ENCODE measurements around the gene ARSD. TPM values are rescaled to one million over a fixed set of nuclear protein-coding genes. Genes with fewer than 3 reads are reported as not detected.
A peak's percentile ranks its signal among the peaks of the same experiment; 100 is the strongest.

Gene ARSD
- total and polyA plus RNA-seq, 4 donors: 10.8 to 55.4 (median 34.1) TPM

DNA sequence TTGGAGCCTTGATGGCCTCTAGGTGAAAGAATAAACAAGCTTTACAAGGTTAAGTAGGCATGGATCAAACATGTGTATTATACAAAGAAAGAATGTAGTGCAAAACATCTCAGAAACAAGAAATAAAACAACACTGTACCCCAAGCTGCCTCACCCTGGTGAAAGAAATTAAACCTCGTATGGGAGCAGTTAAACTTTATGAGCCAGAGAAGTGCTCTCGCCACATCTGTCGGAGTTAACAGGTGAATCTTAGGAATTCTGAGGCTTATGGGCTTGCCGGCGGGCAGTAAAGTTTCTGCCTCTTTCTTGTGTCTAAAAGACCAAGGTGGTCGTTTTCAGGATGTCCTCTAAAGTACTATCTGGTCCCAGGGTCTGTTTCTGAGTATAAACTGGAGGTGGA is 43.3 kb upstream of the ARSD start:
- H3K9ac ChIP-seq (ENCODE audit: insufficient read depth in 1 of 2, low read length in 2 of 2): no peak overlapping the region
- 88 to 93% methylated on average over 6 of the region's 6 CpGs for WGBS, 2 donors
- no peaks in the 10 kb centered on the region for H3K36me3 ChIP-seq (ENCODE audit: control insufficient read depth in 4 of 4, insufficient read depth in 4 of 4, low read length in 4 of 4)
- H3K9me3 ChIP-seq (ENCODE audit: control insufficient read depth in 4 of 4, insufficient read depth in 3 of 4, low read length in 3 of 4): peaks cover 0 to 5% (median 0%) of the 10 kb centered on the region in 4 donors
- ATAC-seq (ENCODE audit: insufficient read depth, low FRiP score) (no peak), DNase-seq (no peak)
- TF ChIP-seq, protein P1, sequence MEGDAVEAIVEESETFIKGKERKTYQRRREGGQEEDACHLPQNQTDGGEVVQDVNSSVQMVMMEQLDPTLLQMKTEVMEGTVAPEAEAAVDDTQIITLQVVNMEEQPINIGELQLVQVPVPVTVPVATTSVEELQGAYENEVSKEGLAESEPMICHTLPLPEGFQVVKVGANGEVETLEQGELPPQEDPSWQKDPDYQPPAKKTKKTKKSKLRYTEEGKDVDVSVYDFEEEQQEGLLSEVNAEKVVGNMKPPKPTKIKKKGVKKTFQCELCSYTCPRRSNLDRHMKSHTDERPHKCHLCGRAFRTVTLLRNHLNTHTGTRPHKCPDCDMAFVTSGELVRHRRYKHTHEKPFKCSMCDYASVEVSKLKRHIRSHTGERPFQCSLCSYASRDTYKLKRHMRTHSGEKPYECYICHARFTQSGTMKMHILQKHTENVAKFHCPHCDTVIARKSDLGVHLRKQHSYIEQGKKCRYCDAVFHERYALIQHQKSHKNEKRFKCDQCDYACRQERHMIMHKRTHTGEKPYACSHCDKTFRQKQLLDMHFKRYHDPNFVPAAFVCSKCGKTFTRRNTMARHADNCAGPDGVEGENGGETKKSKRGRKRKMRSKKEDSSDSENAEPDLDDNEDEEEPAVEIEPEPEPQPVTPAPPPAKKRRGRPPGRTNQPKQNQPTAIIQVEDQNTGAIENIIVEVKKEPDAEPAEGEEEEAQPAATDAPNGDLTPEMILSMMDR (IDR thresholded peaks at IDR 0.05; ENCODE audit: control extremely low read depth, extremely low read depth): no peak
- no peak overlapping the region for H3K27ac ChIP-seq (ENCODE audit: low read depth in 1 of 2, low read length in 1 of 2)
- no peak overlapping the region for H3K4me3 ChIP-seq
- H3K4me1 ChIP-seq (ENCODE audit: control insufficient read depth in 5 of 5, insufficient read depth in 5 of 5, low read length in 5 of 5): no peaks in the 10 kb centered on the region
- peaks cover 0 to 16% (median 3%) of the 10 kb centered on the region in 3 donors for H3K27me3 ChIP-seq (ENCODE audit: control insufficient read depth in 3 of 3, insufficient read depth in 3 of 3, low read length in 2 of 3)

DNA sequence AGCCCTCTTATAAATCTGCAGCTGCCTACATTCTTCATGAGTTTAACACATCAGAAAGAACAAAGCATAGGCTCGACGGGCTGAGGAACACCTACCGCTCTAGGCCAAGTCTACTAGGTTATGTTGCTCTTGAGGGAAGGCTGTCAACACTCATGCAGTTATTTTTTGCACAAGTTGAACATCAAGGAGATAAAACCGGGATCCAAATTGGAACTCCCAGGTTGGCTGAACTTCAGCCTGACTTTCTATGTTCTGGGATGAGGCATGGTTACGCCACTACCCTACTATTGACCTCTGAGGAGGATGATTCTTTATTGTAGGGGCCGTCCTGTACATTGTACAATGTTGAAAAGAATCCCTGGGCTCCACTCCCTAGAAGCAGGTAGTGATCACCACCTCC is 39.9 kb upstream of the ARSD start:
- H3K36me3 ChIP-seq (ENCODE audit: control insufficient read depth in 4 of 4, insufficient read depth in 4 of 4, low read length in 4 of 4): no peaks in the 10 kb centered on the region
- no peak overlapping the region for H3K27ac ChIP-seq (ENCODE audit: low read depth in 1 of 2, low read length in 1 of 2)
- WGBS, 2 donors: 75 to 90% methylated on average over 6 of the region's 6 CpGs
- DNase-seq (no peak), ATAC-seq (ENCODE audit: insufficient read depth, low FRiP score) (no peak)
- TF ChIP-seq, protein P1 (IDR thresholded peaks at IDR 0.05; ENCODE audit: control extremely low read depth, extremely low read depth): no peak
- H3K9ac ChIP-seq (ENCODE audit: insufficient read depth in 1 of 2, low read length in 2 of 2): no peak overlapping the region
- no peak overlapping the region for H3K4me3 ChIP-seq
- peaks cover 0 to 5% (median 0%) of the 10 kb centered on the region in 4 donors for H3K9me3 ChIP-seq (ENCODE audit: control insufficient read depth in 4 of 4, insufficient read depth in 3 of 4, low read length in 3 of 4)
- no peaks in the 10 kb centered on the region for H3K4me1 ChIP-seq (ENCODE audit: control insufficient read depth in 5 of 5, insufficient read depth in 5 of 5, low read length in 5 of 5)
- peaks cover 0 to 19% (median 3%) of the 10 kb centered on the region in 3 donors for H3K27me3 ChIP-seq (ENCODE audit: control insufficient read depth in 3 of 3, insufficient read depth in 3 of 3, low read length in 2 of 3)

DNA sequence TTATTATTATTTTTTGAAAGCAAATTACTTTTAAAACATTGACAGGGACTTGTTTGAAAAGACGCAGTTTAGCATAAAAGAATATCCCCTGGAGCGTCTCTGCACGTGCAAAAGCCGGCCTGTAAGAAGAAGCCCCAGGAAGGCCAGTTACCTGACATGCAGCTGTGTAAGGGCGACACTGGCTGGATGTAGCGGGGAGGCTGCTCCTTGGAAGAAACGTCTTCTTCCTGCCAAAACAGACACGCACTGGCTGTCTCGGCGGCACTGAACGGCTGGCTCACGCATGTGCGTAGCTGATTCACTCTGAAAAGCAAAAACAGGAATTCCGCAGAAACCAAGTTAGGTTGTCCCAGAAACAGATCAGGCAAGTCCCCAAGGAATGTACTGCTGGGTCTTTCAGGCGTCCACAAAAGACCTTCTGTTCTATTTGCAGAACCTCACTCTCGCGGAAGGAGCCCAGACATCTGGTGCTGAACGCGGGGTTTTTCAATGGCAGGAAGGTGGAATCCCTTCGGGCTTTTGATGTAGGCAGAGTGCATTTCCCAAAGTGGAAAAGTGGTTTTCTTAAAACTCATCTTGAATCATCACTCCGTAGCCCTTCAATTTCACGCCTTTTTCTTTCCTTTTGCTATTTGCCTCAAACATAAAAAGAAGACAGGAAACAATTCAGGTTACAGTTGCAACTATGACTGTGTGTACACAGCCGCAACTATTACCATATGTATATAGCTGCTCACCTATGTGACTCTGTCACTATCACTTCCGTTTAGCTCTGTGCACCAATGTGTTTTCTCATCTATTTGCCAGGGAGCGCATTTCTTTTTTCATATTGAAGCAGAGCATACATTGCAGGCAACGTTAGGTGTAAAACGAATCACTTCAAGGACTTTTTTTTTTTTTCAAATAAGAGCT is 39.1 kb upstream of the ARSD start:
- TF ChIP-seq, protein P1 (IDR thresholded peaks at IDR 0.05; ENCODE audit: control extremely low read depth, extremely low read depth): no peak
- WGBS, 2 donors: 42 to 46% methylated on average over 27 of the region's 27 CpGs
- Histone ChIP-seq H3K9ac (ENCODE audit: insufficient read depth in 1 of 2, low read length in 2 of 2) (no peak overlapping the region), H3K4me3 (no peak overlapping the region), H3K27ac (ENCODE audit: low read depth in 1 of 2, low read length in 1 of 2) (no peak overlapping the region), H3K4me1 (ENCODE audit: control insufficient read depth in 5 of 5, insufficient read depth in 5 of 5, low read length in 5 of 5) (no peaks in the 10 kb centered on the region), H3K9me3 (ENCODE audit: control insufficient read depth in 4 of 4, insufficient read depth in 3 of 4, low read length in 3 of 4) (peaks cover 0 to 5% (median 0%) of the 10 kb centered on the region in 4 donors), H3K27me3 (ENCODE audit: control insufficient read depth in 3 of 3, insufficient read depth in 3 of 3, low read length in 2 of 3) (peaks cover 0 to 19% (median 3%) of the 10 kb centered on the region in 3 donors), H3K36me3 (ENCODE audit: control insufficient read depth in 4 of 4, insufficient read depth in 4 of 4, low read length in 4 of 4) (no peaks in the 10 kb centered on the region)
- no peak for ATAC-seq (ENCODE audit: insufficient read depth, low FRiP score)
- peak; percentile 17 to 32 (median 19) for DNase-seq
